Hepatocyte (in vitro differentiated cells): ENCODE data around the gene SMPX. TPM values are rescaled to one million over a fixed set of nuclear protein-coding genes. Genes with fewer than 3 reads are reported as not detected.
A peak's percentile ranks its signal among the peaks of the same experiment; 100 is the strongest.

ENCODE experiments used
- DNase-seq: peaks from one replicate; pipeline ENCODE4 v3.0.0-alpha.2; 2016; ENCODE audit warnings: low spot score
- H2AFZ ChIP-seq: fragments of 200-600 bp; sonication (generic); 2 replicates; pipeline ENCODE4 v1.6.0; 2016; ENCODE audit warnings: antibody characterized with exemption, mild to moderate bottlenecking
- H3K27ac ChIP-seq: fragments of 200-600 bp; sonication (generic); 2 replicates; pipeline ENCODE4 v1.5.1; 2016; ENCODE audit warnings: mild to moderate bottlenecking
- H3K27me3 ChIP-seq: fragments of 200-600 bp; sonication (generic); 2 replicates; pipeline ENCODE4 v1.6.1; 2016
- H3K36me3 ChIP-seq: fragments of 200-600 bp; sonication (generic); replicated peaks from 2 replicates; pipeline ENCODE4 v1.5.1; 2016; ENCODE audit warnings: low read depth; ENCODE audit not compliant: insufficient read depth
- H3K4me1 ChIP-seq: fragments of 200-600 bp; sonication (generic); 2 replicates; pipeline ENCODE4 v1.5.1; 2016; ENCODE audit warnings: mild to moderate bottlenecking, moderate library complexity; ENCODE audit not compliant: insufficient read depth
- H3K4me2 ChIP-seq: fragments of 200-600 bp; sonication (generic); 2 replicates; pipeline ENCODE4 v1.6.0; 2016
- H3K4me3 ChIP-seq: fragments of 200-600 bp; sonication (generic); 2 replicates; pipeline ENCODE4 v1.5.1; 2016; ENCODE audit warnings: mild to moderate bottlenecking
- H3K79me2 ChIP-seq: fragments of 200-600 bp; sonication (generic); 2 replicates; pipeline ENCODE4 v1.6.0; 2017; ENCODE audit warnings: mild to moderate bottlenecking
- H3K9me2 ChIP-seq: fragments of 200-600 bp; sonication (generic); replicated peaks from 2 replicates; pipeline ENCODE4 v1.6.0; 2017; ENCODE audit warnings: mild to moderate bottlenecking; ENCODE audit not compliant: insufficient read depth
- H3K9me3 ChIP-seq: fragments of 200-600 bp; sonication (generic); 2 replicates; pipeline ENCODE4 v1.5.1; 2016; ENCODE audit warnings: low read depth, mild to moderate bottlenecking
- H4K20me1 ChIP-seq: fragments of 200-600 bp; sonication (generic); 2 replicates; pipeline ENCODE4 v1.6.0; 2016; ENCODE audit warnings: mild to moderate bottlenecking; ENCODE audit not compliant: insufficient read depth, poor library complexity, severe bottlenecking
- CTCF ChIP-seq: fragments of 200-600 bp; sonication (generic); IDR thresholded peaks from 2 replicates; pipeline ENCODE4 v1.5.1; 2016; ENCODE audit warnings: antibody characterized with exemption, mild to moderate bottlenecking; ENCODE audit not compliant: poor library complexity
- EZH2 ChIP-seq: fragments of 200-600 bp; sonication (generic); IDR thresholded peaks from 2 replicates; pipeline ENCODE4 v1.6.1; 2016; ENCODE audit warnings: antibody characterized with exemption, mild to moderate bottlenecking, borderline replicate concordance
- EZH2phosphoT487 ChIP-seq: fragments of 200-600 bp; sonication (generic); IDR thresholded peaks from one replicate; pipeline ENCODE4 v1.6.1; 2018; ENCODE audit warnings: antibody characterized with exemption, mild to moderate bottlenecking, low read depth, moderate library complexity; ENCODE audit not compliant: unreplicated experiment, severe bottlenecking
- WGBS: methylation state at CpG from one replicate; pipeline ENCODE4 v1.1.6; 2016; ENCODE audit warnings: low lambda C conversion rate; ENCODE audit errors: missing lambda C conversion rate; 5-methylcytosine and 5-hydroxymethylcytosine counted together
- polyA plus RNA-seq: library from polyadenylated mRNA; unstranded; fragments of >200 nt; fragmentation: Nextera tagmentation; extraction: Ambion mirVana; gene quantifications from 2 replicates; pipeline ENCODE4 v1.2.1, GENCODE V29; 2016
- total RNA-seq: library from RNA; depleted of rRNA; stranded (reverse); fragments of >200 nt; gene quantifications from 2 replicates; pipeline ENCODE4 v1.2.3, GENCODE V29; 2014

SMPX gene
- total and polyA plus RNA-seq, 2 experiments from 2014 or later, result 1.4 to 3.0 TPM

GRCh38 chrX:21740329-21741274 lies 17.3 kb downstream of the SMPX start:
- H3K9me2 ChIP-seq, result no peaks in the 10 kb centered on the region
- no peak for DNase-seq
- H3K27ac ChIP-seq, result peak overlapping the region; percentile 24
- H3K79me2 ChIP-seq, result no peaks in the 10 kb centered on the region
- H3K4me1 ChIP-seq, result peaks cover 12% of the 10 kb centered on the region
- H3K27me3 ChIP-seq, result no peaks in the 10 kb centered on the region
- no peak overlapping the region for H2AFZ ChIP-seq
- H4K20me1 ChIP-seq, result no peaks in the 10 kb centered on the region
- no peak overlapping the region for H3K4me2 ChIP-seq
- WGBS, result 70% methylated on average over 1 of the region's 1 CpG
- H3K36me3 ChIP-seq, result no peaks in the 10 kb centered on the region
- no peaks in the 10 kb centered on the region for H3K9me3 ChIP-seq
- no peak overlapping the region for H3K4me3 ChIP-seq
- TF ChIP-seq EZH2phosphoT487 (no peak), CTCF (no peak), EZH2 (no peak)

- no peaks in the 10 kb centered on the region for H3K9me2 ChIP-seq
- H3K36me3 ChIP-seq, result no peaks in the 10 kb centered on the region
- no peaks in the 10 kb centered on the region for H3K79me2 ChIP-seq
- WGBS, result 62% methylated on average over 4 of the region's 4 CpGs
- no peak overlapping the region for H3K4me2 ChIP-seq
- no peak overlapping the region for H3K27ac ChIP-seq
- no peaks in the 10 kb centered on the region for H3K9me3 ChIP-seq
- H3K4me1 ChIP-seq, result peaks cover 24% of the 10 kb centered on the region
- H3K27me3 ChIP-seq, result no peaks in the 10 kb centered on the region
- no peak for TF ChIP-seq EZH2
- no peak for TF ChIP-seq EZH2phosphoT487
- no peak for TF ChIP-seq CTCF
- no peak overlapping the region for H2AFZ ChIP-seq
- H3K4me3 ChIP-seq, result no peak overlapping the region
- no peaks in the 10 kb centered on the region for H4K20me1 ChIP-seq
- no peak for DNase-seq
These were observed 19.0 kb downstream of the SMPX start for GRCh38 chrX:21738950-21739287.

GRCh38 chrX:21738210-21738949 lies 19.5 kb downstream of the SMPX start:
- peak; percentile 18 for DNase-seq
- no peaks in the 10 kb centered on the region for H3K9me3 ChIP-seq
- TF ChIP-seq CTCF (no peak), EZH2 (no peak), EZH2phosphoT487 (no peak)
- no peaks in the 10 kb centered on the region for H3K79me2 ChIP-seq
- H2AFZ ChIP-seq, result no peak overlapping the region
- H3K27ac ChIP-seq, result no peak overlapping the region
- H3K27me3 ChIP-seq, result no peaks in the 10 kb centered on the region
- H3K36me3 ChIP-seq, result no peaks in the 10 kb centered on the region
- H3K9me2 ChIP-seq, result no peaks in the 10 kb centered on the region
- WGBS, result 55% methylated on average over 15 of the region's 15 CpGs
- H4K20me1 ChIP-seq, result no peaks in the 10 kb centered on the region
- no peak overlapping the region for H3K4me3 ChIP-seq
- H3K4me2 ChIP-seq, result no peak overlapping the region
- peaks cover 26% of the 10 kb centered on the region for H3K4me1 ChIP-seq
